Loucy (cell line): ENCODE data around the gene RFX3.

Experiments used
- H2AFZ ChIP-seq: fragments of 200-600 bp; sonication (generic); 2 replicates; pipeline ENCODE4 v1.6.0; 2016; ENCODE audit warnings: antibody characterized with exemption, mild to moderate bottlenecking, low read length, moderate library complexity
- H3F3A ChIP-seq: fragments of 200-600 bp; 2 replicates; pipeline ENCODE4 v1.6.0; 2016; ENCODE audit warnings: antibody characterized with exemption, low read depth, mild to moderate bottlenecking
- H3K27me3 ChIP-seq: fragments of 200-600 bp; sonication (generic); 2 replicates; pipeline ENCODE4 v1.6.1; 2014; ENCODE audit warnings: low read length, mild to moderate bottlenecking; ENCODE audit not compliant: insufficient read depth, poor library complexity, severe bottlenecking
- H3K36me3 ChIP-seq: fragments of 200-600 bp; sonication (generic); 2 replicates; pipeline ENCODE4 v1.6.1; 2016; ENCODE audit warnings: low read length; ENCODE audit not compliant: insufficient read depth
- H3K4me1 ChIP-seq: fragments of 200-600 bp; sonication (generic); 2 replicates; pipeline ENCODE4 v1.5.1; 2014; ENCODE audit warnings: low read length, mild to moderate bottlenecking; ENCODE audit not compliant: insufficient read depth, poor library complexity, severe bottlenecking
- H3K4me2 ChIP-seq: fragments of 200-600 bp; sonication (generic); 2 replicates; pipeline ENCODE4 v1.6.0; 2014; ENCODE audit warnings: antibody characterized with exemption, low read length, low read depth, mild to moderate bottlenecking; ENCODE audit not compliant: poor library complexity, severe bottlenecking
- H3K4me3 ChIP-seq: fragments of 200-600 bp; sonication (generic); 2 replicates; pipeline ENCODE4 v1.5.1; 2014; ENCODE audit warnings: low read length, mild to moderate bottlenecking, mixed read lengths; ENCODE audit not compliant: poor library complexity, severe bottlenecking
- H3K79me2 ChIP-seq: fragments of 200-600 bp; sonication (generic); 2 replicates; pipeline ENCODE4 v1.6.1; 2014; ENCODE audit warnings: low read length; ENCODE audit not compliant: insufficient read depth
- H3K9ac ChIP-seq: fragments of 200-600 bp; sonication (generic); 2 replicates; pipeline ENCODE4 v1.6.0; 2014; ENCODE audit warnings: mild to moderate bottlenecking, low read depth, low read length, moderate library complexity; ENCODE audit not compliant: poor library complexity, severe bottlenecking
- H3K9me2 ChIP-seq: fragments of 200-600 bp; sonication (generic); replicated peaks from 2 replicates; pipeline ENCODE4 v1.6.1; 2016; ENCODE audit warnings: low read depth, low read length, mixed read lengths
- H3K9me3 ChIP-seq: fragments of 200-600 bp; sonication (generic); 2 replicates; pipeline ENCODE4 v1.6.1; 2014; ENCODE audit warnings: mild to moderate bottlenecking, antibody characterized with exemption, low read length, low read depth; ENCODE audit not compliant: insufficient read depth
- H4K20me1 ChIP-seq: fragments of 200-600 bp; sonication (generic); 2 replicates; pipeline ENCODE4 v1.6.0; 2014; ENCODE audit warnings: antibody characterized with exemption, low read length, mild to moderate bottlenecking; ENCODE audit not compliant: insufficient read depth, poor library complexity, severe bottlenecking
- CTCF ChIP-seq: fragments of 200-600 bp; sonication (generic); conservative IDR thresholded peaks from 2 replicates; pipeline ENCODE4 v1.5.1; 2014; ENCODE audit warnings: mild to moderate bottlenecking, antibody characterized with exemption, low read length
- EZH2phosphoT487 ChIP-seq: fragments of 200-600 bp; IDR thresholded peaks from 2 replicates; pipeline ENCODE4 v1.6.1; 2018; ENCODE audit warnings: antibody characterized with exemption, mild to moderate bottlenecking, moderate library complexity, borderline replicate concordance

Gene RFX3

DNA sequence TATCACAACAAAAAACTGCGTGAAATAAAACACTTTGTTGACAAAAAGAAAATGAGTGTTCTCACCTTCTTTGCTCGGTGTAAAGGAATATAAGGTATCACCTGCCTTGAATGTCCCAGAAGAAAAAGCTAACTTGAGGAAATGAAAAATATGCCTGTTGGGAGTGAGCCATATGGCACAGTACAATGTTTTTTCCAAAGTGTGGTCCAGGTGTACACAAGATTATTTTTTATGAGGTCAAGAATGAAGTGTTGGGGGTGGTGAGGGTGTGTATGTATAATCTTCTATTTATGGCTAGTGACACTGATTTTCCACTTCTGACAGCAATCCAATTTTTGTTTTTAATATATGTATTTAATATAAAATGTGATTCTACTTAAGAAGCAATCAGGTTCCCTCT is 134.4 kb downstream of the RFX3 start:
- no peak for TF ChIP-seq CTCF
- no peak for TF ChIP-seq EZH2phosphoT487

GRCh38 chr9:3386753-3387152 is 139.0 kb downstream of the RFX3 start:
- H3K4me2 ChIP-seq = no peak overlapping the region
- no peak overlapping the region for H3K4me3 ChIP-seq
- no peaks in the 10 kb centered on the region for H3F3A ChIP-seq
- H3K9me2 ChIP-seq = no peaks in the 10 kb centered on the region
- H3K4me1 ChIP-seq = peaks cover 9% of the 10 kb centered on the region
- no peaks in the 10 kb centered on the region for H3K79me2 ChIP-seq
- no peak overlapping the region for H2AFZ ChIP-seq
- TF ChIP-seq CTCF (no peak), EZH2phosphoT487 (no peak)
- H4K20me1 ChIP-seq = no peaks in the 10 kb centered on the region
- H3K9ac ChIP-seq = no peak overlapping the region
- peaks cover 4% of the 10 kb centered on the region; the same call in 1 of the 2 replicates for H3K9me3 ChIP-seq
- H3K36me3 ChIP-seq = peaks cover 13% of the 10 kb centered on the region; the same call in 1 of the 2 replicates
- H3K27me3 ChIP-seq = no peaks in the 10 kb centered on the region

More for the DNA sequence above, 134.4 kb downstream of the RFX3 start:
- Histone ChIP-seq H3K4me3 (no peak overlapping the region), H3F3A (no peaks in the 10 kb centered on the region), H3K79me2 (no peaks in the 10 kb centered on the region), H3K9ac (no peak overlapping the region), H3K36me3 (peaks cover 13% of the 10 kb centered on the region; the same call in 1 of the 2 replicates), H3K9me3 (peaks cover 4% of the 10 kb centered on the region; the same call in 1 of the 2 replicates), H3K27me3 (no peaks in the 10 kb centered on the region), H4K20me1 (no peaks in the 10 kb centered on the region), H2AFZ (no peak overlapping the region), H3K4me1 (peaks cover 17% of the 10 kb centered on the region), H3K9me2 (no peaks in the 10 kb centered on the region), H3K4me2 (no peak overlapping the region)

- TF ChIP-seq EZH2phosphoT487 (no peak), CTCF (no peak)
- no peaks in the 10 kb centered on the region for H3K79me2 ChIP-seq
- H3F3A ChIP-seq = no peaks in the 10 kb centered on the region
- H4K20me1 ChIP-seq = no peaks in the 10 kb centered on the region
- H3K9me3 ChIP-seq = peaks cover 4% of the 10 kb centered on the region; the same call in 1 of the 2 replicates
- H3K27me3 ChIP-seq = no peaks in the 10 kb centered on the region
- no peak overlapping the region for H3K9ac ChIP-seq
- H2AFZ ChIP-seq = no peak overlapping the region
- peaks cover 13% of the 10 kb centered on the region; the same call in 1 of the 2 replicates for H3K36me3 ChIP-seq
- peaks cover 9% of the 10 kb centered on the region for H3K4me1 ChIP-seq
- no peak overlapping the region for H3K4me3 ChIP-seq
- no peaks in the 10 kb centered on the region for H3K9me2 ChIP-seq
- no peak overlapping the region for H3K4me2 ChIP-seq
Observed at GRCh38 chr9:3385871-3386270, 139.9 kb downstream of the RFX3 start.
